ENCODE data around the gene TMEM233.

GRCh38 chr12:119556854-119557253 lies 36.7 kb upstream of the TMEM233 start:
- TF ChIP-seq POLR2A (IDR thresholded peaks at IDR 0.05) (no peak), CTCF (IDR thresholded peaks at IDR 0.05) (no peak)

Data from heart left ventricle (tissue), 13 donors.